ENCODE measurements around the gene EGFR. TPM values are rescaled to one million over a fixed set of nuclear protein-coding genes. Genes with fewer than 3 reads are reported as not detected.

Gene EGFR
- total RNA-seq, 1 donor from 2014 or later = 6.1 TPM

GRCh38 chr7:55140941-55141278, 122.1 kb downstream of the EGFR start:
- peak overlapping the region; percentile 66 for H3K27ac ChIP-seq (replicated peaks)
- TF ChIP-seq, protein P1, sequence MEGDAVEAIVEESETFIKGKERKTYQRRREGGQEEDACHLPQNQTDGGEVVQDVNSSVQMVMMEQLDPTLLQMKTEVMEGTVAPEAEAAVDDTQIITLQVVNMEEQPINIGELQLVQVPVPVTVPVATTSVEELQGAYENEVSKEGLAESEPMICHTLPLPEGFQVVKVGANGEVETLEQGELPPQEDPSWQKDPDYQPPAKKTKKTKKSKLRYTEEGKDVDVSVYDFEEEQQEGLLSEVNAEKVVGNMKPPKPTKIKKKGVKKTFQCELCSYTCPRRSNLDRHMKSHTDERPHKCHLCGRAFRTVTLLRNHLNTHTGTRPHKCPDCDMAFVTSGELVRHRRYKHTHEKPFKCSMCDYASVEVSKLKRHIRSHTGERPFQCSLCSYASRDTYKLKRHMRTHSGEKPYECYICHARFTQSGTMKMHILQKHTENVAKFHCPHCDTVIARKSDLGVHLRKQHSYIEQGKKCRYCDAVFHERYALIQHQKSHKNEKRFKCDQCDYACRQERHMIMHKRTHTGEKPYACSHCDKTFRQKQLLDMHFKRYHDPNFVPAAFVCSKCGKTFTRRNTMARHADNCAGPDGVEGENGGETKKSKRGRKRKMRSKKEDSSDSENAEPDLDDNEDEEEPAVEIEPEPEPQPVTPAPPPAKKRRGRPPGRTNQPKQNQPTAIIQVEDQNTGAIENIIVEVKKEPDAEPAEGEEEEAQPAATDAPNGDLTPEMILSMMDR (IDR thresholded peaks at IDR 0.05; ENCODE audit: borderline replicate concordance) = no peak
- H3K4me1 ChIP-seq = peaks cover 21% of the 10 kb centered on the region
- H3K27me3 ChIP-seq (ENCODE audit: low read depth) = peaks cover 11% of the 10 kb centered on the region
- H3K9me3 ChIP-seq (replicated peaks) = peaks cover 7% of the 10 kb centered on the region
- H3K36me3 ChIP-seq = peaks cover 22% of the 10 kb centered on the region
- intact Hi-C loops (cut with micrococcal nuclease) = no loop called here
- DNase-seq = no peak
- H3K4me3 ChIP-seq = no peak overlapping the region

DNA sequence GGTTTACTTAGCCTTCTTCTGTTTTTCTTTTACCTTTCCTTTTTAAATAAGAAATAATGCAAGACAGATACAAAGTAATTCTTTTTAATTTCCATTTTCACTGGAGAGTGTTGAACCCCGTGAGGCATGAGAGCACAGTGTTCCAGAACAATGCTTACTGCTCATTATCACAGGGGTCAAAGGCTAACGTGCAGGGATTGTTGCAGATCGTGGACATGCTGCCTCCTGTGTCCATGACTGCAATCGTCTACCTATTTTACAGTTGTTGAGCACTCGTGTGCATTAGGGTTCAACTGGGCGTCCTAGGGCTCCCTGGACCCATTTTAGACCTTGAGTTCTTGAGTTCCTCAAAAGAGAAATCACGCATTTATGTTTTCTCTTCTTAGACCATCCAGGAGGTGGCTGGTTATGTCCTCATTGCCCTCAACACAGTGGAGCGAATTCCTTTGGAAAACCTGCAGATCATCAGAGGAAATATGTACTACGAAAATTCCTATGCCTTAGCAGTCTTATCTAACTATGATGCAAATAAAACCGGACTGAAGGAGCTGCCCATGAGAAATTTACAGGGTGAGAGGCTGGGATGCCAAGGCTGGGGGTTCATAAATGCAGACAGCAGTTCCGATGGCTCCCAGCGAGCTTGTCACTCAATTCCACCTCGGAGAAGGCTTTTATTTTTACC, 124.2 kb downstream of the EGFR start:
- Histone ChIP-seq H3K4me1 (peaks cover 21% of the 10 kb centered on the region), H3K4me3 (no peak overlapping the region), H3K27ac (replicated peaks) (no peak overlapping the region), H3K9me3 (replicated peaks) (peaks cover 7% of the 10 kb centered on the region), H3K27me3 (ENCODE audit: low read depth) (peaks cover 11% of the 10 kb centered on the region), H3K36me3 (peaks cover 39% of the 10 kb centered on the region)
- TF ChIP-seq, protein P1 (IDR thresholded peaks at IDR 0.05; ENCODE audit: borderline replicate concordance) = no peak
- intact Hi-C loops (cut with micrococcal nuclease) = no loop called here
- DNase-seq = no peak

DNA sequence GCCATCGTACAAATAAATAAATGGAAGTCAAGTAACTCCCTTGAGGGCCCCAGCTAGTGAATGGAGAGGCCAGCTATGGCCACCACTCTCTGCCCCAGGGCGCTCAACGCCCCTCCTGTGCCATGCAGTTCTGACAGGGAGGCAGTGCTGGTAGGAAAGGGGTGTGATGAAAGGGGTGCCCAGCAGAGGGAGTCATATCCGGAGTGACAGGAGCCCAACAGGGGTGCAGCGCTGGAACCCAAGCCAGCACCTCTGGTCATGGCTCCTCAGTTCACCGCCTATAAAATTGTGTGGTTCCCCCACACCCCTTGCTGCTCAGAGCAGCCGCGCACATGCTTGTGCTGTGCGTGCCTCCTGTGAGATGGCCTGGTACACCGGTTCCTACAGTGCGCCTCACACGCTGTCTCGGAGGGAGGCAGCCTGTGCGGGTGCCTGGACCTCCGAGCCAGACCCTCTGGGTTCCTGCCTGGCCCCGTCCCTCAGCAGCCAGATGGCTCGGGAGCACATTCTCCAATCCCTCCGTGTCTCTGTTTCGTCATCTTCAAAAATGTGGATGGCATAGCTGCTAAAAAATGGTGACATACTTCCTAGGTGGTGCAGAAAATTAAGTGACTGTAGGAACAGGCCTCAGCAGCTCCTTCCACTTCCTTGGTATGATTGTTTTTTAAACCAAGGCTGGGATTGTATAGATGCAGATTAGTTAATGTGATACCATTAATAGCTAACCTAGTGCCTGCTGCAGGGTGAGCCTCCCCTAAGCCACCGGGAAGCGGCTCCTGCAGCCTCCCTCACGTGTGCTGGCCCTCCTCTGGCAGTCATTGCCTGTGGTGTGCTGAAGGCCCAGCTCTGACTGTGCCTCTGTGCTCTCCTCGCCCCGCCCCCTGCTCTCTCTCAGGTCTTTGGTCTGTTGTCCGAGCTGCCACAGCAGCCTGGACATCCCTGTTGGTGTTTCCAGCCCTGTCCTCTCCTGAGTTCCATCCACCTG, 125.8 kb downstream of the EGFR start:
- Histone ChIP-seq H3K4me1 (peaks cover 17% of the 10 kb centered on the region), H3K27ac (replicated peaks) (no peak overlapping the region), H3K36me3 (peaks cover 46% of the 10 kb centered on the region), H3K9me3 (replicated peaks) (no peaks in the 10 kb centered on the region), H3K27me3 (ENCODE audit: low read depth) (peaks cover 11% of the 10 kb centered on the region), H3K4me3 (no peak overlapping the region)
- intact Hi-C loops (cut with micrococcal nuclease) = no loop called here
- TF ChIP-seq, protein P1 (IDR thresholded peaks at IDR 0.05; ENCODE audit: borderline replicate concordance) = peak; percentile 37
- no peak for DNase-seq

- peaks cover 10% of the 10 kb centered on the region for H3K4me1 ChIP-seq
- intact Hi-C loops (cut with micrococcal nuclease) = no loop called here
- H3K27me3 ChIP-seq (ENCODE audit: low read depth) = peaks cover 11% of the 10 kb centered on the region
- TF ChIP-seq, protein P1 (IDR thresholded peaks at IDR 0.05; ENCODE audit: borderline replicate concordance) = no peak
- H3K27ac ChIP-seq (replicated peaks) = no peak overlapping the region
- no peak overlapping the region for H3K4me3 ChIP-seq
- H3K9me3 ChIP-seq (replicated peaks) = no peaks in the 10 kb centered on the region
- DNase-seq = no peak
- peaks cover 47% of the 10 kb centered on the region for H3K36me3 ChIP-seq
These were observed 126.8 kb downstream of the EGFR start for GRCh38 chr7:55145606-55146005.

GRCh38 chr7:55147101-55147500, 128.3 kb downstream of the EGFR start:
- H3K27me3 ChIP-seq (ENCODE audit: low read depth) = peaks cover 11% of the 10 kb centered on the region
- intact Hi-C loops (cut with micrococcal nuclease) = no loop called here
- H3K36me3 ChIP-seq = peaks cover 61% of the 10 kb centered on the region
- H3K9me3 ChIP-seq (replicated peaks) = no peaks in the 10 kb centered on the region
- H3K4me1 ChIP-seq = peaks cover 6% of the 10 kb centered on the region
- no peak overlapping the region for H3K27ac ChIP-seq (replicated peaks)
- TF ChIP-seq, protein P1 (IDR thresholded peaks at IDR 0.05; ENCODE audit: borderline replicate concordance) = no peak
- DNase-seq = no peak
- H3K4me3 ChIP-seq = no peak overlapping the region

Data from left ventricle myocardium inferior (tissue), 1 donor.